ENCODE results near the gene CCDC148. TPM values are rescaled to one million over a fixed set of nuclear protein-coding genes. Genes with fewer than 3 reads are reported as not detected.

Gene CCDC148
- total RNA-seq, 1 donor from 2014 or later = 2.2 TPM

DNA sequence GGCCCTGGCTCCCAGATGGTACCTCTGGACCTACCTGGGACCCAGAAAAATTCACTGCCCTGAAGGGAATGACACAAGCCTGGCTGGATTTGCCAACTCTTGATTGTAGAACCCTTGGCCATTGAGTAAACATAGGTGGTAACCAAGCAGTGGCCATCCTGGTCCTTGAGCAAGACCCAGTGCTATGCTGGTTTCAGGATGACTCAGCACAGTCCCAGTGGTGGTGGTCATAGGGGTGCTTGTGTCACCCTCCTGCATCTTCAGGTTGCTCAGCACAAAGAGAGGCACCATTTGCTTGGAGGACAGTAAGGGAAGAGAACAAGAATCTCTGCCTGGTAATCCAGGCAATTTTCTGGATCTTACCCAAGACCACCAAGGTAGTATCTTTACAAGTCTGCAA is 302.0 kb downstream of the CCDC148 start:
- Mint-ChIP-seq H3K36me3 (ENCODE audit: low read depth, unreplicated experiment) (no peaks in the 10 kb centered on the region), H3K9me3 (ENCODE audit: unreplicated experiment) (no peaks in the 10 kb centered on the region), H3K4me3 (ENCODE audit: unreplicated experiment) (no peak overlapping the region), H3K27me3 (ENCODE audit: unreplicated experiment) (no peaks in the 10 kb centered on the region), H3K4me1 (ENCODE audit: unreplicated experiment) (no peaks in the 10 kb centered on the region), H3K27ac (ENCODE audit: unreplicated experiment) (no peak overlapping the region)
- DNase-seq (ENCODE audit: low spot score) = no peak
- TF ChIP-seq, protein P1, sequence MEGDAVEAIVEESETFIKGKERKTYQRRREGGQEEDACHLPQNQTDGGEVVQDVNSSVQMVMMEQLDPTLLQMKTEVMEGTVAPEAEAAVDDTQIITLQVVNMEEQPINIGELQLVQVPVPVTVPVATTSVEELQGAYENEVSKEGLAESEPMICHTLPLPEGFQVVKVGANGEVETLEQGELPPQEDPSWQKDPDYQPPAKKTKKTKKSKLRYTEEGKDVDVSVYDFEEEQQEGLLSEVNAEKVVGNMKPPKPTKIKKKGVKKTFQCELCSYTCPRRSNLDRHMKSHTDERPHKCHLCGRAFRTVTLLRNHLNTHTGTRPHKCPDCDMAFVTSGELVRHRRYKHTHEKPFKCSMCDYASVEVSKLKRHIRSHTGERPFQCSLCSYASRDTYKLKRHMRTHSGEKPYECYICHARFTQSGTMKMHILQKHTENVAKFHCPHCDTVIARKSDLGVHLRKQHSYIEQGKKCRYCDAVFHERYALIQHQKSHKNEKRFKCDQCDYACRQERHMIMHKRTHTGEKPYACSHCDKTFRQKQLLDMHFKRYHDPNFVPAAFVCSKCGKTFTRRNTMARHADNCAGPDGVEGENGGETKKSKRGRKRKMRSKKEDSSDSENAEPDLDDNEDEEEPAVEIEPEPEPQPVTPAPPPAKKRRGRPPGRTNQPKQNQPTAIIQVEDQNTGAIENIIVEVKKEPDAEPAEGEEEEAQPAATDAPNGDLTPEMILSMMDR (IDR thresholded peaks at IDR 0.05; ENCODE audit: unreplicated experiment) = no peak

DNA sequence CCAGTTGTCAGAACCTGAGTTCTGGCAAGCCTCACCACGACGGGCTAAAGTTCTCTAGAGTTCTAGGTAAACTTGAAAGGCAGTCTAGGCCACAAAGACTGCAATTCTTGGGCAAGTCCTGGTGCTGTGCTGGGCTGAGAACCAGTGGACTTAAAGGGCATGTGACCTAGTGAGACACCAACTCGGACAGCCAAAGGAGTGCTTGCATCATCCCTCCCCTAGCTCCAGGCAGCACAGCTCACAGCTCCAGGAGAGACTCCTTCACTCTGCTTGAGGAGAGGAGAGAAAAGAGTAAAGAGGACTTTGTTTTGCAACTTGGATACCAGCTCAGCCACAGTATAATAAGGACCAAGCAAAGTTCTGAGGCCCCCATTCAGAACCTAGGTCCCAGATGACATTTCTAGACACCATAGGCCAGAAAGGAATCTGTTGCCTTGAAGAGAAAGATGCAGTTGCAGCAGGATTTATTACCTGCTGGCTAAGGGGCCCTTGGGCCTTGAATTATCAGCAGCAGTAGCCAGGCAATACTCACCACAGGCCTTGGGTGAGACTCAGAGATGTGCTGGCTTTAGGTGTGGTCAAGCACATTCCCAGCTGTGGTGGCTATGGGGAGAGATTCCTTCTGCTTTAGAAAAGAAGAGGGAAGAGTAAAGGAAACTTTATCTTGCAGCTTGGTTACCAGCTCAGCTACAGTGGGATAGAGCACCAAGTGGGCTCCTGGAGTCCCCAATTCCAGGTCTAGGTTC is 303.1 kb downstream of the CCDC148 start:
- Mint-ChIP-seq H3K4me3 (ENCODE audit: unreplicated experiment) (no peak overlapping the region), H3K4me1 (ENCODE audit: unreplicated experiment) (no peaks in the 10 kb centered on the region), H3K27ac (ENCODE audit: unreplicated experiment) (no peak overlapping the region), H3K9me3 (ENCODE audit: unreplicated experiment) (no peaks in the 10 kb centered on the region), H3K36me3 (ENCODE audit: low read depth, unreplicated experiment) (no peaks in the 10 kb centered on the region), H3K27me3 (ENCODE audit: unreplicated experiment) (no peaks in the 10 kb centered on the region)
- TF ChIP-seq, protein P1 (IDR thresholded peaks at IDR 0.05; ENCODE audit: unreplicated experiment) = no peak
- DNase-seq (ENCODE audit: low spot score) = no peak

DNA sequence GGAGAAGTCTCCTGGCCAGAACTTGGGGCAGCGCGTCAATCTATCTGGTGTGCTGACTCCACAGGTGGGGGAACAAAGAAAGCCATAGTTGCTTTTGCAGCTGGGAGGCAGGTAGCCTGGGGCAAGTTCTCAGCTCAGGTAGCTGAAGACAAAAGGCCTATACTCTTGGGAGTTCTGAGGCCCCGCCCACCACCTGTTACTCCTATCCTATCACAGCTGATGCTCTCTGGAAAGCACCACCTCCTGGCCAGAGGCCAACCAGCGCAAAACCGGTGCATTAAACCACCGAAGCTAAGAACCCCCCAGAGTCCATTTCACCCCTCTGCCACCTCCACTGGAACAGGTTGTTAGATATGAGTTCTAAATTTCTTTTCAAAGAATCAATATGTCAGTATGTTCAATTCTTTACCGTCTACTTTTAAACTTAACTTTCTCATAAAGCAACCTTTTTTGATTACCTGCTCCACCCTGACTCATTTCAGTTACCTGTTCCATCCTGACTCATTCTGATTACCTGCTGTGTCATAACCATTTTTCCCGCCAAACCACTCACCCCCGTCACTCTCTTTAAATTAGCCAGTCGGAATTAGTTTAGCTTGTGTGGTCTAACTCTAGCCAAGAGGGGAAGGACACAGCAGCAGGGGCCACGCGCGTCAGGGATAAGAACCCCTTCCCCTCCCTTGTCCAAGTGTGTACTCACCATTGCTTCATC is 311.5 kb downstream of the CCDC148 start:
- no peak for DNase-seq (ENCODE audit: low spot score)
- no peak overlapping the region for H3K4me3 Mint-ChIP-seq (ENCODE audit: unreplicated experiment)
- H3K9me3 Mint-ChIP-seq (ENCODE audit: unreplicated experiment) = no peaks in the 10 kb centered on the region
- H3K36me3 Mint-ChIP-seq (ENCODE audit: low read depth, unreplicated experiment) = no peaks in the 10 kb centered on the region
- H3K4me1 Mint-ChIP-seq (ENCODE audit: unreplicated experiment) = no peaks in the 10 kb centered on the region
- no peak overlapping the region for H3K27ac Mint-ChIP-seq (ENCODE audit: unreplicated experiment)
- no peaks in the 10 kb centered on the region for H3K27me3 Mint-ChIP-seq (ENCODE audit: unreplicated experiment)
- TF ChIP-seq, protein P1 (IDR thresholded peaks at IDR 0.05; ENCODE audit: unreplicated experiment) = no peak

DNA sequence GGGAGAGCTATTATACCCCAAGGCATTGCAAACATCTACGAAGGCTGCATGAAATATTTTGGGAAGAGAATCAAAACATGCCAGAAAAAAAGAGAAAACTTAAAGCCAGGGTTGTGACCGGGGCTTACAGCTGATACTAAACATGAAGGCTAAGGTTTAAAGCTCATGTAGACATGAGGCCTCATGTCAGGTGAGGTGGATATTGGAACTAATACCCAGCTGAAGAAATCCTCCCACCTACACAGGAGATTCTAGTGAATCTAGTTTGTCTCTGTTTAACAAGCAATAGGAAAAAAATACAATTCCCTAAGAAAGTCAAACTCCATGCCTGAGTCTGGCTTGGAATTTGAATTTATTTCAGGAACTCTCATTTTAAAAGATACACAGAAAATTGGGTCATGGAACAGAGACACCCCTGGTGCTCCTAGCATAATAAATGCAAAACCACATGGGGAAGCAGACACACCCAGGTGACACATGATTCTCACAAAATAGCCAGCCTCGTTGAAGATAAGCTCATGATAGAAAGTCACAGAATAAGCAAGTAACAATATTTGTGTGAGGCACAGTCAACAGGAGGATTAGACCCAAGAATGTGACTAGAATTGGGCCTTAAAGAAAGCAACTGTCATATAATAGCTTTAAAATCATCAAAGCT is 312.7 kb downstream of the CCDC148 start:
- Mint-ChIP-seq H3K36me3 (ENCODE audit: low read depth, unreplicated experiment) (no peaks in the 10 kb centered on the region), H3K27me3 (ENCODE audit: unreplicated experiment) (no peaks in the 10 kb centered on the region), H3K27ac (ENCODE audit: unreplicated experiment) (no peak overlapping the region), H3K4me1 (ENCODE audit: unreplicated experiment) (peaks cover 3% of the 10 kb centered on the region), H3K9me3 (ENCODE audit: unreplicated experiment) (no peaks in the 10 kb centered on the region), H3K4me3 (ENCODE audit: unreplicated experiment) (no peak overlapping the region)
- TF ChIP-seq, protein P1 (IDR thresholded peaks at IDR 0.05; ENCODE audit: unreplicated experiment) = no peak
- DNase-seq (ENCODE audit: low spot score) = no peak

All from endothelial cell (in vitro differentiated cells).